Heart right ventricle (tissue), 16 donors: ENCODE results near the gene PCSK6. TPM values are rescaled to one million over a fixed set of nuclear protein-coding genes. Genes with fewer than 3 reads are reported as not detected.

Experiments
- ATAC-seq, 8 donors: fragments of 200-7000 bp; cut with Tn5 transposase; one replicate each; pipeline ENCODE4 v1.9.1; 2020; ENCODE audit warnings: mild to moderate bottlenecking in 8 of 8, moderate library complexity in 8 of 8, moderate number of reproducible peaks in 1 of 8
- DNase-seq, 2 donors: peaks; one replicate each; pipeline ENCODE4 v3.0.0-alpha.2; 2020
- H3K27ac ChIP-seq, 10 donors: fragments of 200-600 bp; sonication (generic) in 2 of 10; one replicate each; pipeline versions ENCODE4 v1.5.0 to v1.8.0; 2020 to 2022; ENCODE audit warnings: mild to moderate bottlenecking in 3 of 10
- H3K27me3 ChIP-seq, 7 donors: fragments of 200-600 bp; one replicate each; pipeline ENCODE4 v1.8.0; 2021 to 2022; ENCODE audit warnings: mild to moderate bottlenecking in 2 of 7
- H3K36me3 ChIP-seq, 9 donors: fragments of 200-600 bp; sonication (generic) in 1 of 9; one replicate each; pipeline versions ENCODE4 v1.5.0 to v1.8.0; 2020 to 2022; ENCODE audit warnings: mild to moderate bottlenecking in 2 of 9
- H3K4me1 ChIP-seq, 9 donors: fragments of 200-600 bp; sonication (generic) in 1 of 9; one replicate each; pipeline versions ENCODE4 v1.5.0 to v1.8.0; 2020 to 2022; ENCODE audit warnings: mild to moderate bottlenecking in 4 of 9
- H3K4me3 ChIP-seq, 10 donors: fragments of 200-600 bp; sonication (generic) in 2 of 10; one replicate each; pipeline versions ENCODE4 v1.5.0 to v1.8.0; 2020 to 2022; ENCODE audit warnings: mild to moderate bottlenecking in 7 of 10, moderate library complexity in 2 of 10
- H3K9me3 ChIP-seq, 11 donors: fragments of 200-600 bp in 10 of 11; sonication (generic) in 2 of 11; one replicate each; pipeline versions ENCODE4 v1.5.0 to v1.8.0; 2013 to 2022; ENCODE audit warnings: mild to moderate bottlenecking in 2 of 11, control low read depth in 1 of 11, moderate library complexity in 1 of 11
- WGBS, 2 donors: extraction: QIAGEN DNeasy Blood & Tissue Kit; methylation state at CpG; one replicate each; pipeline ENCODE4 v1.1.7; 2013; ENCODE audit warnings: inconsistent platforms in 1 of 2; 5-methylcytosine and 5-hydroxymethylcytosine counted together
- intact Hi-C, 10 donors: fragments of 100-400 bp; cut with DNase I; formaldehyde crosslinking; loops; one replicate each; pipeline versions ENCODE4 v1.11.1 to v1.14.2; 2022
- polyA plus RNA-seq, 2 donors: library from polyadenylated mRNA; stranded (reverse); fragments of 200-250 nt; gene quantifications; one replicate each; pipeline ENCODE4 v1.2.3, GENCODE V29; 2013
- total RNA-seq, 10 donors: library from RNA; stranded (reverse); fragmentation: NEBNext Ultra II Directional in 3 of 10; extraction: Animal tissue kit (Norgen Biotek cat#: 25700) in 3 of 10; gene quantifications; one replicate each; pipeline versions ENCODE4 v1.2.1 to v1.2.4, GENCODE V29; 2021 to 2023
- TF ChIP-seq, protein P1 (sequence below), 9 donors: fragments of 200-600 bp; sonication (generic) in 2 of 9; IDR thresholded peaks; one replicate each; pipeline versions ENCODE4 v1.5.0 to v1.8.0; 2021 to 2022; ENCODE audit warnings: antibody characterized with exemption in 9 of 9, mild to moderate bottlenecking in 5 of 9, moderate library complexity in 1 of 9
- donor health status: Arrhythmogenic right ventricular cardiomyopathy.
- donor health status: ischemic (EF 13 %, LVEDD 7.1; RV severe dilation, severe dysfunction).
- donor health status: healthy with polysubstance abuse.
- donor health status: DM: no; HTN: yes; CAD: no.
- donor health status: DM: no; HTN: no; CAD: no.
- donor health status: ischemic (EF 25% LVEDD 6.9; RV normal size, moderate dysfunction).
- donor health status: ischemic (EF 25% LVEDD 5.7; RV mildly dilated, moderate dysfunction).
- donor health status: healthy.
- donor health status: DM: yes; HTN: yes; CAD: no.
- donor health status: Ischemic cardiomyopathy.
- donor health status: ischemic (EF 35%, LVEDD 5.7; RV mildly dilated, moderate dysfunction).
- donor health status: nonischemic (EF 11% LVEDD 7.7; RV severe dilation, severe dysfunction).
- donor health status: DM: yes; HTN: yes; CAD: no.
- donor health status: PGD.
- donor health status: ischemic (EF 29% LVEDD 5.4; RV normal size, mild dysfunction).
- donor health status: nonischemic (EF 23%, LVEDD 6.1; RV moderate dilation, normal function).

Gene PCSK6
- total and polyA plus RNA-seq, 12 donors, result 4.6 to 34.0 (median 21.7) TPM

GRCh38 chr15:101286471-101287114, 202.9 kb downstream of the PCSK6 start:
- intact Hi-C loops, result no loop called here
- Histone ChIP-seq H3K27ac (peak overlapping the region in 1 of 10 donors; percentile 42), H3K4me3 (no peak overlapping the region), H3K36me3 (peaks cover 0 to 100% (median 39%) of the 10 kb centered on the region in 9 donors), H3K27me3 (no peaks in the 10 kb centered on the region), H3K4me1 (peaks cover 0 to 5% (median 2%) of the 10 kb centered on the region in 9 donors), H3K9me3 (no peaks in the 10 kb centered on the region)
- WGBS, 2 donors, result 90 to 91% methylated on average over 9 of the region's 9 CpGs
- ATAC-seq (no peak), DNase-seq (no peak)
- TF ChIP-seq, protein P1, sequence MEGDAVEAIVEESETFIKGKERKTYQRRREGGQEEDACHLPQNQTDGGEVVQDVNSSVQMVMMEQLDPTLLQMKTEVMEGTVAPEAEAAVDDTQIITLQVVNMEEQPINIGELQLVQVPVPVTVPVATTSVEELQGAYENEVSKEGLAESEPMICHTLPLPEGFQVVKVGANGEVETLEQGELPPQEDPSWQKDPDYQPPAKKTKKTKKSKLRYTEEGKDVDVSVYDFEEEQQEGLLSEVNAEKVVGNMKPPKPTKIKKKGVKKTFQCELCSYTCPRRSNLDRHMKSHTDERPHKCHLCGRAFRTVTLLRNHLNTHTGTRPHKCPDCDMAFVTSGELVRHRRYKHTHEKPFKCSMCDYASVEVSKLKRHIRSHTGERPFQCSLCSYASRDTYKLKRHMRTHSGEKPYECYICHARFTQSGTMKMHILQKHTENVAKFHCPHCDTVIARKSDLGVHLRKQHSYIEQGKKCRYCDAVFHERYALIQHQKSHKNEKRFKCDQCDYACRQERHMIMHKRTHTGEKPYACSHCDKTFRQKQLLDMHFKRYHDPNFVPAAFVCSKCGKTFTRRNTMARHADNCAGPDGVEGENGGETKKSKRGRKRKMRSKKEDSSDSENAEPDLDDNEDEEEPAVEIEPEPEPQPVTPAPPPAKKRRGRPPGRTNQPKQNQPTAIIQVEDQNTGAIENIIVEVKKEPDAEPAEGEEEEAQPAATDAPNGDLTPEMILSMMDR (IDR thresholded peaks at IDR 0.05), result no peak

- no peaks in the 10 kb centered on the region for H3K27me3 ChIP-seq
- peaks cover 0 to 5% (median 0%) of the 10 kb centered on the region in 9 donors for H3K4me1 ChIP-seq
- intact Hi-C loops, result no loop called here
- ATAC-seq, result no peak
- no peak overlapping the region for H3K4me3 ChIP-seq
- peaks cover 0 to 99% (median 44%) of the 10 kb centered on the region in 9 donors for H3K36me3 ChIP-seq
- no peak overlapping the region for H3K27ac ChIP-seq
- no peak for DNase-seq
- 84 to 85% methylated on average over 6 of the region's 6 CpGs for whole genome bisulfite sequencing, 2 donors
- H3K9me3 ChIP-seq, result no peaks in the 10 kb centered on the region
- TF ChIP-seq, protein P1 (IDR thresholded peaks at IDR 0.05), result no peak
Measured at GRCh38 chr15:101283931-101284330, 205.6 kb downstream of the PCSK6 start.

GRCh38 chr15:101280007-101280406, 209.5 kb downstream of the PCSK6 start:
- no peak for DNase-seq
- Histone ChIP-seq H3K27ac (no peak overlapping the region), H3K9me3 (no peaks in the 10 kb centered on the region), H3K4me3 (no peak overlapping the region), H3K36me3 (peaks cover 0 to 72% (median 44%) of the 10 kb centered on the region in 9 donors), H3K4me1 (peaks cover 2 to 23% (median 19%) of the 10 kb centered on the region in 9 donors), H3K27me3 (no peaks in the 10 kb centered on the region)
- intact Hi-C loops, result no loop called here
- TF ChIP-seq, protein P1 (IDR thresholded peaks at IDR 0.05), result no peak
- 89 to 91% methylated on average over 2 of the region's 2 CpGs for WGBS, 2 donors
- ATAC-seq, result no peak

DNA sequence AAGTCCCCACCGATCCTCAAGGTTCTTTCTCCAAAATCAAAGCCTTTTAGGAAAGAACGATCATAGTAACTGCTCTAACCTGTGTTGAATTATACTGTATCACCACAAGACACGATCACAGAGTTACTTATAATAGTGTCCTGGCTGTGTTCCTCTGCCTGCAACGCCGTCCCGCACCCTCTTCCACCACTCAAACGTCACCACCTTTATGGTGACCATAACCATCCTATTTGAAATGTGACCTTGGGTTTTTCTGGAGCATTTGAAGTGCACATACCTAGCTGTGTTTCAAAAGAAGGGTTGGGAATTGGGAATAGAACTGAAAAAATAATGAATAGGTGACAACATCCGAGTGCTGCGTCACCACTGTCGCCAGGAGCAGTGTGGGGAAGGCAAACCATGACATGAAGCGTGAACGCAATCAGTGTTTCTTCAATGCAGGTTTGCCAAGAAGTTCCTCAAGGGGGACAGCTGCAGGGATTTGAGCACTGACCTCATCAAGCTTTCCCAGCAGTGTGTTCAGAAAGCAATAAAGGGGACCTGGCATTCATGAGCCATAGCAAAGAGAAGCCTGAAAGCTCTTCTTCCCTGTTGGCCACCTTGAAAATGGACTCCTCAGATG, 211.5 kb downstream of the PCSK6 start:
- 78% methylated on average over 12 of the region's 12 CpGs for WGBS, 2 donors
- Histone ChIP-seq H3K4me3 (peak overlapping the region in 9 of 10 donors; percentile 71 to 96 (median 90)), H3K36me3 (peaks cover 0 to 72% (median 46%) of the 10 kb centered on the region in 9 donors), H3K9me3 (no peaks in the 10 kb centered on the region), H3K4me1 (peaks cover 2 to 34% (median 25%) of the 10 kb centered on the region in 9 donors), H3K27me3 (no peaks in the 10 kb centered on the region), H3K27ac (peak overlapping the region; percentile 67 to 95 (median 94))
- ATAC-seq, result no peak
- intact Hi-C loops, result no loop called here
- DNase-seq, result no peak
- TF ChIP-seq, protein P1 (IDR thresholded peaks at IDR 0.05), result no peak
